Breast epithelium (tissue), 3 donors: Measurements from ENCODE around the gene NUP37.

Experiments used
- POLR2A ChIP-seq: fragments of 450-650 bp; IDR thresholded peaks from one replicate; pipeline ENCODE4 v1.6.1; 2016; ENCODE audit warnings: antibody characterized with exemption, mild to moderate bottlenecking, moderate library complexity
- POLR2AphosphoS5 ChIP-seq, 3 donors: sonication (generic); formaldehyde crosslinking; IDR thresholded peaks; one replicate each; pipeline ENCODE4 v1.6.1; 2017; ENCODE audit warnings: antibody characterized with exemption in 3 of 3
- TF ChIP-seq, protein P1 (sequence below), 3 donors: fragments of 450-650 bp; IDR thresholded peaks; one replicate each; pipeline ENCODE4 v1.5.1; 2016 to 2017; ENCODE audit warnings: antibody characterized with exemption in 3 of 3, mild to moderate bottlenecking in 3 of 3, moderate library complexity in 3 of 3

DNA sequence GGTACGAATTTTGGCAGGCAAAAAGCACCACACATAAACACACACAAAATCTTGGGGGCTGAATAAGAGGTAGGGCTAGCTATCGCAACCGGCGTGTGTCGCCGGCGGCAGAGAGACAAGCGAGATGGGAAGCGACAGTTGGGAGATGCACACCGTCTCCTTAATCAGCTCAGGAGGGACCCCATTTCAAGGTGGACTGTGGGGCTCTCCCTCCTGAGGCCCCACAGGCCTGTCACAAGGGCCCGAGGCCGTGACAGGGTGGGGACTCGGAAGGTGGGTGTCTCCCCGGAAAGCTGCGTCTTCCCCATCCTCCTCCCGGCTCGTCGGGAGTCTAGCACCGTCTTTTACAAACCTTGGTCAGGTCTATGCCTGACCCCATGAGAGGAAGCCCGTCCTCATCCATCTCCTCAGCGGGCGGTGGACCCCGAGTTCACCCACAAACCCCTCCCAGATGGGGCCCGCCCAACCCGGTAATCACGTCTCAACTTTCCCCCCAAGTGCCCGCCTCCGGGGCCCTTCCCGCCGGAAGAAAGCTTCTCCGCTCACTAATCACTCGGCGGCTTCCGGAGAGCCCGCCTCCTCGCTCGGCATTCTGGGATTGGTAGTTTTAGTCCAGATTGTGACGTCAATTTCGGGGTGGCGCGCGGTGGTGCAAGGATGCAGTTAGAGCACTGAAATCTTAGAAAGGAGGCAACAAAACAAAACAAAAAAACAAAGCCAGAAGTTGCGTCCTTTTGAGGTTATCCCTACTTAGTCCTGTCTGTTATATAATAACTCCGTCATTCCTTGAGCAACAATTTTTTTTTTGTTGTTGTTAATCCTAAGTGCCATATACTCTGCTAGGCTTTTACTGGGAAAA lies 58.1 kb downstream of the NUP37 start, which contains the start of gene WASHC3:
- TF ChIP-seq, protein P1, sequence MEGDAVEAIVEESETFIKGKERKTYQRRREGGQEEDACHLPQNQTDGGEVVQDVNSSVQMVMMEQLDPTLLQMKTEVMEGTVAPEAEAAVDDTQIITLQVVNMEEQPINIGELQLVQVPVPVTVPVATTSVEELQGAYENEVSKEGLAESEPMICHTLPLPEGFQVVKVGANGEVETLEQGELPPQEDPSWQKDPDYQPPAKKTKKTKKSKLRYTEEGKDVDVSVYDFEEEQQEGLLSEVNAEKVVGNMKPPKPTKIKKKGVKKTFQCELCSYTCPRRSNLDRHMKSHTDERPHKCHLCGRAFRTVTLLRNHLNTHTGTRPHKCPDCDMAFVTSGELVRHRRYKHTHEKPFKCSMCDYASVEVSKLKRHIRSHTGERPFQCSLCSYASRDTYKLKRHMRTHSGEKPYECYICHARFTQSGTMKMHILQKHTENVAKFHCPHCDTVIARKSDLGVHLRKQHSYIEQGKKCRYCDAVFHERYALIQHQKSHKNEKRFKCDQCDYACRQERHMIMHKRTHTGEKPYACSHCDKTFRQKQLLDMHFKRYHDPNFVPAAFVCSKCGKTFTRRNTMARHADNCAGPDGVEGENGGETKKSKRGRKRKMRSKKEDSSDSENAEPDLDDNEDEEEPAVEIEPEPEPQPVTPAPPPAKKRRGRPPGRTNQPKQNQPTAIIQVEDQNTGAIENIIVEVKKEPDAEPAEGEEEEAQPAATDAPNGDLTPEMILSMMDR (IDR thresholded peaks at IDR 0.05): no peak
- TF ChIP-seq POLR2A (peak; percentile 71), POLR2AphosphoS5 (IDR thresholded peaks at IDR 0.05) (peak; percentile 83 to 92 (median 84))
